ENCODE measurements around the gene IER2.
"Not testable (repeated sequence)": the region's sequence is repeated elsewhere in the genome, so short reads cannot be mapped to it uniquely, and the experiment has no call there.

The IER2 gene

GRCh38 chr19:13190781-13191540 is 40.8 kb downstream of the IER2 start:
- DNase-seq = no peak

- no peak for DNase-seq
Observed at GRCh38 chr19:13195678-13196077, 45.5 kb downstream of the IER2 start.

- DNase-seq = no peak
Observed at GRCh38 chr19:13198634-13199033, 48.4 kb downstream of the IER2 start.

- DNase-seq = not testable (repeated sequence)
Observed at GRCh38 chr19:13202112-13202511, 51.9 kb downstream of the IER2 start.
